Caco-2 (cell line): Measurements from ENCODE around the gene MROH7. TPM values are rescaled to one million over a fixed set of nuclear protein-coding genes. Genes with fewer than 3 reads are reported as not detected.

Experiments used
- BruUV-seq: library from RNA; stranded (reverse); fragments of 400-500 nt; replicated peaks from 2 replicates; lab custom pipeline; 2021; lab: Mats Ljungman, UMichigan
- CTCF ChIA-PET: fragments of 300-600 bp; sonication (Branson Sonifier 250); formaldehyde crosslinking; loops from one replicate; lab custom pipeline; 2022; ENCODE audit warnings: antibody characterized with exemption; lab: Charles Lee
- POLR2A ChIA-PET: fragments of 300-600 bp; sonication (Branson Sonifier 250); formaldehyde crosslinking; loops from one replicate; lab custom pipeline; 2022; ENCODE audit warnings: antibody characterized with exemption; lab: Charles Lee
- DNase-seq, 2 experiments: peaks; one replicate each; pipeline versions ENCODE4 v3.0.0 to v3.0.0-alpha.2; 2020 to 2022
- H3K27me3 ChIP-seq: replicated peaks from 2 replicates; pipeline ENCODE4 v1.6.0; 2011; ENCODE audit warnings: low read length; ENCODE audit not compliant: control insufficient read depth, insufficient read depth
- H3K36me3 ChIP-seq: 2 replicates; pipeline ENCODE4 v1.5.1; 2011; ENCODE audit warnings: low read length; ENCODE audit not compliant: control insufficient read depth, insufficient read depth
- H3K4me1 ChIP-seq: fragments of 250-450 bp; sonication (Bioruptor Pico); 2 replicates; pipeline ENCODE4 v1.5.1; 2020; ENCODE audit warnings: mild to moderate bottlenecking
- H3K4me3 ChIP-seq: 2 replicates; pipeline ENCODE4 v1.5.1; 2011; ENCODE audit warnings: low read depth, mild to moderate bottlenecking, control low read depth, low read length
- H3K9me3 ChIP-seq: fragments of 250-450 bp; sonication (Bioruptor Pico); 2 replicates; pipeline ENCODE4 v1.5.1; 2020; ENCODE audit warnings: mild to moderate bottlenecking, moderate library complexity
- H3K27ac Mint-ChIP-seq: one replicate; pipeline ENCODE4 v1.8.0; 2022; ENCODE audit warnings: mixed read lengths; ENCODE audit not compliant: unreplicated experiment
- H3K27me3 Mint-ChIP-seq: one replicate; pipeline ENCODE4 v1.8.0; 2022; ENCODE audit warnings: mixed read lengths; ENCODE audit not compliant: insufficient read depth, unreplicated experiment
- H3K36me3 Mint-ChIP-seq: one replicate; pipeline ENCODE4 v1.8.0; 2022; ENCODE audit warnings: mild to moderate bottlenecking, mixed read lengths; ENCODE audit not compliant: insufficient read depth, unreplicated experiment
- H3K4me1 Mint-ChIP-seq: one replicate; pipeline ENCODE4 v1.8.0; 2022; ENCODE audit warnings: low read depth, mixed read lengths; ENCODE audit not compliant: unreplicated experiment
- H3K4me3 Mint-ChIP-seq: one replicate; pipeline ENCODE4 v1.8.0; 2022; ENCODE audit warnings: mild to moderate bottlenecking, moderate library complexity, mixed read lengths; ENCODE audit not compliant: unreplicated experiment
- H3K9me3 Mint-ChIP-seq: one replicate; pipeline ENCODE4 v1.8.0; 2022; ENCODE audit warnings: mixed read lengths; ENCODE audit not compliant: unreplicated experiment
- intact Hi-C: fragments of 100-400 bp; cut with micrococcal nuclease; formaldehyde crosslinking; loops from one replicate; pipeline ENCODE4 v1.10.0; 2022; ENCODE audit not compliant: unreplicated experiment
- total RNA-seq: library from RNA; stranded (reverse); gene quantifications from 2 replicates; pipeline ENCODE4 v1.2.3, GENCODE V29; 2022
- TF ChIP-seq, protein P1 (sequence below), 2 experiments: fragments of 200-600 bp in 1 of 2; IDR thresholded peaks; 1 replicate in 1 of 2; 2 replicates in 1 of 2; pipeline versions ENCODE4 v1.5.1 to v1.8.0; 2011 to 2022; ENCODE audit warnings: antibody characterized with exemption in 1 of 2, control low read depth in 1 of 2, inconsistent platforms in 1 of 2, low read depth in 1 of 2, low read length in 1 of 2, mild to moderate bottlenecking in 1 of 2, moderate library complexity in 1 of 2; ENCODE audit not compliant: insufficient read depth in 1 of 2, severe bottlenecking in 1 of 2, unreplicated experiment in 1 of 2

Gene MROH7
- total RNA-seq, 1 experiment from 2014 or later = not detected

- TF ChIP-seq, protein P1, sequence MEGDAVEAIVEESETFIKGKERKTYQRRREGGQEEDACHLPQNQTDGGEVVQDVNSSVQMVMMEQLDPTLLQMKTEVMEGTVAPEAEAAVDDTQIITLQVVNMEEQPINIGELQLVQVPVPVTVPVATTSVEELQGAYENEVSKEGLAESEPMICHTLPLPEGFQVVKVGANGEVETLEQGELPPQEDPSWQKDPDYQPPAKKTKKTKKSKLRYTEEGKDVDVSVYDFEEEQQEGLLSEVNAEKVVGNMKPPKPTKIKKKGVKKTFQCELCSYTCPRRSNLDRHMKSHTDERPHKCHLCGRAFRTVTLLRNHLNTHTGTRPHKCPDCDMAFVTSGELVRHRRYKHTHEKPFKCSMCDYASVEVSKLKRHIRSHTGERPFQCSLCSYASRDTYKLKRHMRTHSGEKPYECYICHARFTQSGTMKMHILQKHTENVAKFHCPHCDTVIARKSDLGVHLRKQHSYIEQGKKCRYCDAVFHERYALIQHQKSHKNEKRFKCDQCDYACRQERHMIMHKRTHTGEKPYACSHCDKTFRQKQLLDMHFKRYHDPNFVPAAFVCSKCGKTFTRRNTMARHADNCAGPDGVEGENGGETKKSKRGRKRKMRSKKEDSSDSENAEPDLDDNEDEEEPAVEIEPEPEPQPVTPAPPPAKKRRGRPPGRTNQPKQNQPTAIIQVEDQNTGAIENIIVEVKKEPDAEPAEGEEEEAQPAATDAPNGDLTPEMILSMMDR (IDR thresholded peaks at IDR 0.05; ENCODE audit: insufficient read depth in 1 of 2, low read depth in 1 of 2, low read length in 1 of 2, severe bottlenecking in 1 of 2, unreplicated experiment in 1 of 2) = no peak
These were observed 96.7 kb downstream of the MROH7 start for GRCh38 chr1:54738244-54738643.

GRCh38 chr1:54741531-54741930 is 99.9 kb downstream of the MROH7 start:
- Mint-ChIP-seq H3K9me3 (no peaks in the 10 kb centered on the region), H3K4me3 (no peak overlapping the region), H3K4me1 (no peaks in the 10 kb centered on the region), H3K27me3 (no peaks in the 10 kb centered on the region), H3K36me3 (peaks cover 40% of the 10 kb centered on the region), H3K27ac (no peak overlapping the region)
- TF ChIP-seq, protein P1 (IDR thresholded peaks at IDR 0.05; ENCODE audit: insufficient read depth in 1 of 2, low read depth in 1 of 2, low read length in 1 of 2, severe bottlenecking in 1 of 2, unreplicated experiment in 1 of 2) = no peak
- intact Hi-C loops = no loop called here
- H3K4me3 ChIP-seq = no peak overlapping the region
- no peaks in the 10 kb centered on the region for H3K9me3 ChIP-seq
- POLR2A ChIA-PET = no interaction called here
- BruUV-seq = no TSS peak
- CTCF ChIA-PET = interaction anchor here (0.7 kb wide), 1 partner anchor 59 kb away, joined by 3 read pairs; the partner anchor contains the start of gene TTC22
- no peaks in the 10 kb centered on the region for H3K36me3 ChIP-seq
- no peak for DNase-seq
- no peaks in the 10 kb centered on the region for H3K4me1 ChIP-seq
- H3K27me3 ChIP-seq = no peaks in the 10 kb centered on the region

More at GRCh38 chr1:54738244-54738643, 96.7 kb downstream of the MROH7 start:
- intact Hi-C loops = no loop called here
- Histone ChIP-seq H3K9me3 (no peaks in the 10 kb centered on the region), H3K4me3 (no peak overlapping the region), H3K4me1 (no peaks in the 10 kb centered on the region), H3K36me3 (no peaks in the 10 kb centered on the region), H3K27me3 (no peaks in the 10 kb centered on the region)
- Mint-ChIP-seq H3K27ac (no peak overlapping the region), H3K27me3 (no peaks in the 10 kb centered on the region), H3K4me1 (no peaks in the 10 kb centered on the region), H3K36me3 (peaks cover 36% of the 10 kb centered on the region), H3K4me3 (no peak overlapping the region), H3K9me3 (no peaks in the 10 kb centered on the region)
- ChIA-PET CTCF (no interaction called here), POLR2A (no interaction called here)
- DNase-seq = no peak
- BruUV-seq = no TSS peak

DNA sequence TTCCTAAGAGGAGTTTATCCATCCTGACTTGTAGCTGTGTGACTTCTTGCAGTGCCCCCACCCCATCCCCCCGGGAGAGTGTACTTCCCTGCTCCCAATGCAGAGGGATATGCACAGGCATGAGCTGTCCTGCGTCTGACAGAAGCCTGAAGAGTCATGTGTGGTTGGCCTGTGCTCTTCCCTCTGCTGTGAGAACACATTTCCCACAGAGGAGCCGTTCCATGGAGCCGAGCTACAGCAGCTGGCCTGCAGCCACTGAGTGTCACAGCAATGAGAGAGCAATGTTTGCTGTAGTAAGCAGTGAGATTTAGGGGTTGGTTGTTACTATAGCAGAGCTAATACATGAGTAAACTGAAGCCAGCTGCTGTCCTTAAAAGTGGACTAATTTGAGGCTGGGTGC is 100.7 kb downstream of the MROH7 start:
- no peak overlapping the region for H3K4me3 ChIP-seq
- no peaks in the 10 kb centered on the region for H3K9me3 Mint-ChIP-seq
- H3K27me3 ChIP-seq = no peaks in the 10 kb centered on the region
- POLR2A ChIA-PET = no interaction called here
- TF ChIP-seq, protein P1 (IDR thresholded peaks at IDR 0.05; ENCODE audit: insufficient read depth in 1 of 2, low read depth in 1 of 2, low read length in 1 of 2, severe bottlenecking in 1 of 2, unreplicated experiment in 1 of 2) = no peak
- H3K27me3 Mint-ChIP-seq = no peaks in the 10 kb centered on the region
- no peak for DNase-seq
- no peaks in the 10 kb centered on the region for H3K4me1 Mint-ChIP-seq
- CTCF ChIA-PET = interaction anchor here (0.7 kb wide), 1 partner anchor 59 kb away, joined by 3 read pairs; the partner anchor contains the start of gene TTC22
- H3K27ac Mint-ChIP-seq = no peak overlapping the region
- peaks cover 33% of the 10 kb centered on the region for H3K36me3 Mint-ChIP-seq
- H3K9me3 ChIP-seq = no peaks in the 10 kb centered on the region
- H3K36me3 ChIP-seq = no peaks in the 10 kb centered on the region
- H3K4me3 Mint-ChIP-seq = no peak overlapping the region
- intact Hi-C loops = no loop called here
- H3K4me1 ChIP-seq = no peaks in the 10 kb centered on the region
- BruUV-seq = no TSS peak
